HG03139 (cell line): ENCODE measurements around the gene NEU4.
"Not testable (repeated sequence)": the region's sequence is repeated elsewhere in the genome, so short reads cannot be mapped to it uniquely, and the experiment has no call there.

Experiments used
- ATAC-seq: cut with Tn5 transposase; IDR thresholded peaks from one replicate; pipeline ENCODE4 v1.9.1; 2021; ENCODE audit not compliant: unreplicated experiment

NEU4 gene

DNA sequence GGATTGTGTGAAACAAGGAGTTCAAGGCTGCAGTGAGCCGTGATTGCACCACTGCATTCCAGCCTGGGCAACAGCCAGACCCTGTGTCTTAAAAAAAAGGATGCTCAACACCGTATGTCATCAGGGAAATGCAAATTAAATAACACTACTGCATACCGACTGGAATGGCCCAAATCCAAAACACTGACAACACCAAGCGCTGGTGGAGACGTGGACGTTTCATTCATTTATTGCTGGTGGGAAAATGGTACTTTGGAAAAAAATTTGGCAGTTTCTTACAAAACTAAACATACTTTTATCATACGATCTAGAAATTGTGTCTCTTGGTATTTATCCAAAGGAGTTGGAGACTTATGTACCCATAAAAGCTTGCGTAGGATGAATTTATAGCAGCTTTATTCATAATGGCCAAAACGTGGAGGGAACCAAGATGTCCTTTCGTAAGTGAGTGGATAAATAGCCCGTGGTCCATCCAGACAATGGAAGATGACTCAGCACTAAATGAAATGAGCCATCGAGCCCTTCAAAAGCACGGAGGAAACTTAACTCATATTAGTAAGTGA lies 24.2 kb downstream of the NEU4 start:
- no peak for ATAC-seq

DNA sequence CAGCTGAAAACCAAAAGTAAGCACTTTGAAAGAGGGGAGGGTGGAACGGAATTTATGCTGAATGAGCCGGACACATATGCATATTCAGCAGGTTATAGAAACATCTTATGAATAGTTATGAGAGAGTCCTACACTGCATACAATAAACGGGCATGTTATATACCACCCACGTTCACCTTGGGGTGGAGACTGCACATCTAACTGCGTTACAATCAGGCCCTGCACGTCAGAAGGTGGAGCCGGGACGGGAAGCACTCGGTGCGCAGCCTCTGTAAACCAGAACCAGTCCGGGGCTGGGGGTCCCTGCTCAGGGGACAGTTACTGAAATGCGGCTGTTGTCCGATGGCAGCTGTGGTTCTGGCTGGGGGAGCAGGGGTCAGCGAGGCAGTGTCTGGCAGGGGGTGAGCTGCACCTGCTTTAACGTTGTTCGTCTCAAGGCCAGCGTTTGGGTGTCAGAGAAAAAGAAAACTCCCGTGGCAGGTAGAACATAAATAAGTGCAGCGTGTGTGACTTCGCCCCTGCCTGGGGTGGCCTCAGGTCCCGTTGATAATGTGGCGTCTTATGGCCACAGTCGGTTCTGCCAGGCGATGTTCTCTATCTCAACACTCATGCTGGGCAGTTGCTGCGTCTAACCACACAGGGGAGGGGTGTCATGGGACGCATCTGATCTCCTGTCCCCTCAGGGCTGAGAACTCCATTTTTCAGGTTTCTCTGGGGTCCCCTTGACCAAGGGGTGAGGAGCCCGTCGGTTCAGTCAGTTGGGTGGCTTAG lies 24.9 kb downstream of the NEU4 start:
- ATAC-seq, result not testable (repeated sequence)

DNA sequence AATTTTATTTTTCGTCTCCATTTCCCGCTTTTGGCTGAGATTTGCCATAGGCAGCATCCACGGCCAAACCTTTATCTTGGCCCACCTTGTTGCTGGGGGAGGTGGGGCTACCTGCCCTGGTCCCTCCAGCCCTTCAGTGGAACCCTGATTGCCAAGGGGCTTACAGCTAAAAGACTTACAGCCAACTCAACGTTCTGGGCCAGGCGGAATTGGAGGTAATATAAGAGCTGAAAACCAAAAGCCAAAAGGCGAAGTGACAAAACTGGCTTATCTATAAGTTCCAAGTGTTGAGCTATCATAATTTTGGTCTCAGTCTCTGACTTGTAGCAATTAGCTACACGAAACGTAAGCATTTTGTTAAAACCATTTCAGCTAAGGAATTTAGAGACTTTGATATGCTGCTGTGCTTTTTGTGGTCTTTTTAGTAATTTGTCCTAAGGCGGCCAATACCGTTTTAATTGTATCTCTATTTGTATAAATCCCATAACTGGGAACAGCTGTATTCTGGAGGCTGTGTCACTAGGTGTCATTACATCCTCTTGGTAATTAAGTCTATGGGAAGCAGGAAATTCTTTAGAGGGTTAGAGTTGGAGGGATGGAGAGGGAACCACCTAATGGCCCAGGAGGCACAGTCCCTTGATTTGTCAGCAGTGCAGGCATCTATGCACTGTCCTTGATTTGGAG lies 25.7 kb downstream of the NEU4 start:
- no peak for ATAC-seq

DNA sequence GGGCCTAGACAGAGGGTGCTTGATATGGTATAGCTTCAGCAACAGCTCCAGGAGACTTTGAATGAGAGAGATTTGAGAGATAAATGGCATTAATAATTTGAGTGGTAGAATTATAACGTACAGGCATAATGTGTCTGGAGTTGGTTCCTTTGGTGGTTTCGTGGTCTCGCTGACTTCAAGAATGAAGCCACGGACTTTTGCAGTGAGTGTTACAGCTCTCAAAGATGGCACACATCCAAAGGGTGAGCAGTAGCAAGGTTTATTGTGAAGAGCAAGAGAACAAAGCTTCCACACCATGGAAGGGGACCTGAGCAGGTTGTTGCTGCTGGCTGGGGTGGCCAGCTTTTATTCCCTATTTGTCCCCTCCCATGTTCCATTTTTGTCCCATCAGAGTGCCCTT lies 26.6 kb downstream of the NEU4 start:
- no peak for ATAC-seq

DNA sequence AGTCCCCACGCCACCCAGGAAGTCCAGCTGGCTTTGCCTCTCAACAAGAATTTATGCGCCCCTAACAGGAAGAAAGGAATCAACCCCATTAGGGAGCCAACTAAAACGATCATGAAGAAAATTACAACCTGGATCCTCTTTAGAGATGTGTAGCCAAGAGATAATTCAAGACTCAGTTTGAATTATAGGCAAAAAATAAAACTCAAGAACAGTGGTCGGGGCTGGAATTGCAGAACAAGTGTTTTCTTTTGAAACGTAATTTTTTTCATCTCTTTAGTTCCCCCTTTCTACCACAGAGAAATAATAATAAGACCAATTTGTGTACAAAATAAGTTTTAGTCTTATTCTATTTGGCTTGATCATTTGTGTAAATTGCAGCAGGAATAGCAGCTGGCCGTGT lies 27.3 kb downstream of the NEU4 start:
- ATAC-seq, result no peak

DNA sequence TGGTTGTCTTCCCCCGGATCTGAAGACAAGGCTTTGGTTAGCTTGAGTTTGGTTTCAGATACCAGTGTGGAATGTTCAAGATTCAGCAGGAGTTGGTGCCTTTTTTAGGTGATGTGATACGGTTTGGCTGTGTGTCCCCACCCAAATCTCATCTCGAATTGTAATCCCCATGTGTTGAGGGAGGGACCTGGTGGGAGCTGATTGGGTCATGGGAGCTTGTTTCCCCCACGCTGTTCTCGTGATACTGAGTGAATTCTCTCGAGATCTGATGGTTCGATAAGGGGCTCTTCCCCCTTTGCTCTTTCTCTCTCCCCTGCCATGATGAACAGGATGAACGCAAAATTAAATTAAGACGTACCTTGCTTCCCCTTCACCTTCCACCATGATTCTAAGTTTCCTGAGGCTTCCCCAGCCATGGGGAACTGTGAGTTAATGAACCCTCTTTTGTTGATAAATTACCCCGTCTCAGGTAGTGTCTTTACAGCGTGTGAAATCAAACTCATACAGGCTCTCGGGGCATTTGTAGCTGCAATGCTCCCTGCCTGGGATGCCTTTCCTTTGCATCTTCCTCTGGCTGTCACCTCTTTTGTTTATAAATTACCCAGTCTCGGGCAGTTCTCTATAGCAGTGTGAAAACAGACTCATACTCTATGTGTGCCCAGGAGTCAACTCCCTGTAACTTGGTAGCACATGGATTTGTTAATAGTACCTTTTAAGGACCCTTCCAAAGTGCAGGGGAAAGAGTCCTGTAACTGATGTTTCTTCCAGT lies 28.4 kb downstream of the NEU4 start:
- ATAC-seq, result no peak

DNA sequence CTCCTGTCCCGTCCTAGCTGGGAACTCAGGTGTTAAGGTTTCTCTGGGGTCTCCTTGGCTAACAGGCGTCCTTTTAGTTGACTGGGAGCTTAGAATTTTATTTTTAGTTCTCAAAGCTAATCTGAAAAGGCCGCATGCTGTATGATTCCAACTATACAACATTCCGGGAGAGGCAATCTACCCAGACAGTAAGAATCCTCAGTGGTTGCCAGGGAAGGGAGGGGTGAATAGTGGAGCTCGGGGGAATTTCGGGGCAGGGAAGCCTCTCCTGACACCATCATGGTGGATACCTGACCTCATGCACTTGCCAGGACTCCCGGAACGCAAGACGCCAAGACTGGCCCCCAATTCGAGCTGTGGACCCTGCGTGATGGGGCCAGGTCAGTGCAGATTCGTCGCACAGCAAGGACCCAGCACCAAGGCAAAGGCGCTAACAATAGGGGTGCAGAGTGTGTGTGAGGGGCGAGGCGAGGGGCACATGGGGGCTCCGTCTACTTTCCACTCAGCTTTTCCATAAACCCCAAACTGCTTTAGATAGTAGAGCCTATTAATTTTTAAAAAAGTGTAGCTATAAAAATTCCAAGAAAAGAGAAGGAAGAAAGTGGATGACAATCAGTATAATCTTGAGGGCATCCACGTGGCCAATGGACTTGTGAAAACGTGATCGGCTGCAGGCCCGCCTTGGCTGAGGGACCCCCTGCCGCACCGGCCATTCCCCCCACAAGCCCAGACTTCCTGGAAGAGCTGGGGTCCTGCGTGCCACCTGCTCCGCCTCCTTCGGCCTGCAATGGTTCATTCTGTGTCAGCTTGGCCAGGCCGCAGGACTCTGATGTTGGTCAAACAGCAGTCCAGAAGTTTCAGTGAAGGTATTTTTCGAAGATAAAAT lies 32.4 kb downstream of the NEU4 start:
- ATAC-seq, result no peak

DNA sequence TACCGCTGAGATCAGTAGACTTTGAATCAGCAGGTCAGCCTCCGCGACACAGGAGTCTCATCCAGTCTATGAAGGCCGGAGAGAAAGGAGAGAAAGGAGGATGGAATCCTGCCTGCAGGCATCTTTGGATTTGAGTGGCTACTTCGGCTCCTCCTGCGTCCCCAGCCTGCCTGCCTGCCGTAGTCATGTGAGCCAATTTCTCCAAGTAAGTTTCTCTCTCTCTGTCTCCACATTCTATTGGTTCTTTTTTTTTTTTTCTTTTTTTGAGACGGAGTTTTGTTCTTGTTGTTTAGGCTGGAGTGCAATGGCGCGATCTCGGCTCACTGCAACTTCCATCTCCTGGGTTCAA lies 33.0 kb downstream of the NEU4 start:
- no peak for ATAC-seq

DNA sequence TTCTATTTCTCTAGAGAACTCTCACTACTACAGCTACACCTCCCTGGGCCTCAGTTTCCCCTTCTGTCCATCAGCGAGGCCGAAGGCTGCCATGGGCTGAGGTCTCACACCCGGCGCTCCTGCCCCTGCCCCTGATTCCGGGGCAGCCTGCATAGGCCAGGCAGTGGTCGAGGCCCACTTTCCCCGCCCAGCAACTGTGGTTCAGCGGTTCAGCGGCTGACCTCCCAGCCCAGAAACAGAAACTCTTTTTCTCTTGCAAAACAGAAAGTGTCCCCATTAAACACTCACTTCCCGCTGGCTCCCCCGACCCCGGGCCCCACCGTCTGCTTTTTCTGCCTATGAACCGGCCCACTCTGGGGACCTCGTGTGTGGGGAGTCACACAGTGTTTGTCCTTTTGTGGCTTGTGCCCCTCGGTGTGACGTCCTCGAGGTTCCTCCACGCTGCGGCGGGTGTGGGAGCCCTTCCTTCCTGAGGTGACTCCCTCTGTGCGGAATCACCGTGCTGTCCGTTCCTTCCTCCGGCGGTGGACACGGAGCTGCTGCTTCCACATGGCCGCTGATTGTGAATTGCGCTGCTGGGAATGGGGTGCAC lies 33.7 kb downstream of the NEU4 start:
- peak; percentile 38 for ATAC-seq

DNA sequence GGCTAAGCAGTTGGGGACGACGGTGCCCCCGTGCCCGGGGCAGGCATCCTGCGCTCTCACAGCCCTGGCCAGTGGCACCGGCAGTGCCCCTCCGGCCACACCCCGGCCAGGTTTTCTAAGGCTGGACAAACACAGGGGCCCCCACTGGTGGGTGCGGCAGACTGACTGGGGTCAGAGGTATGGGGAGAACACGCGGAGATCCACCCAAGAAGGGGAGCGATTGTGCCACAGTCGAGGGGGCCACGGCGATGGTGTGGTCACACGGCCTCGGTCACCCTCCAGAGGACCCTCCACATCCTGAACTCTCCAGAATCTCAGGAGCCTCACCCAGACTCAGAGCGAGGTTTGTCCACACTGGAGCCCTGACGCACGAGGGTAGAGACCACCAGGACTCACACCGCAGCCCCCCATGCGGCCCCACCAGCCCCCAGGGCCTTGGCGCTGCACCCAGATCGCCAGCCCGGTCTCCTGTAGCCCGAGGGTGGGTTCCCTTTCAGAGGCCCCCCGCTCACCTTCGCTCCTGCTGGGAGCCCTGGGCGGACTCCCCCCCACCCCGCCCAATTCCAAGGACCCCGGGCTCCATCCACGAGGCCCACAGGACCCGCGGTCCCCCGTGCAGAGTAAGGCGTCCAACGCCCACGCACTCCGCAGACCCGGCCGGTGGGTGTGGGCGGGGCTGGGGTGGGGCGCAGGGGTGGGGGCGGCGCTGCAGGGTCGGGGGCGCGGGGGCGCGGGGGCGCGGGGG lies 34.5 kb downstream of the NEU4 start:
- no peak for ATAC-seq

DNA sequence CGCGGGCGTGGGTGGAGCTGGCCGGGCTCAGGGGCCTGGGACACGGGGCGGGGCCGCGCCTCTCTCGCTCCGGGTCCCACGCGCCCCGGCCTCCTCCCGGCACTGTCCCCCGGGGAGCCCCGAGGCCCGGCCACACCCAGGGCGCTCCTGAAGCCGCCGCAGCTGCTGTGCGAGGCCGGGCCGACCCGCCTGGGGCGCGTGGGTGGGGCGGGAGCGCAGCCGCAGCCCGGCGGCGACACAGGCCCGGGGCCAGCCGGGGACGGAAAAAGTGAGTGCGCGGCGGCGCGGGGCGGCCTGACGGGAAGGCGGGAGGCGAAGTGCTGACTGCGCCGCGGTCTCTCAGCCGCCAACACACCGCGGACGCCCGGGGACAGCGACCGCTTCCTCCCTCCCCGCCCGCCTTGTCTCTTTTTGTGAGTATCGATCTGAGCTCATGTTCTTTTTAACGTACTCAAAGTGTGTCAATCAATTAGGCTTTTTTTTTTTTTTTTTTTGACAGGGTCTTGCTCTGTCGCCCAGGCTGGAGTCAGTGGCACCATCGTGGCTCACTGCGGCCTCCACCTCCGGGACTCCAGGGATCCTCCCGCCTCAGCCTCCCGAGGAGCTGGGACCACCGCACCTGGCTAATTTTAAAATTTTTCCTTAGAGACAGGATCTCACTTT lies 35.2 kb downstream of the NEU4 start:
- ATAC-seq, result no peak

DNA sequence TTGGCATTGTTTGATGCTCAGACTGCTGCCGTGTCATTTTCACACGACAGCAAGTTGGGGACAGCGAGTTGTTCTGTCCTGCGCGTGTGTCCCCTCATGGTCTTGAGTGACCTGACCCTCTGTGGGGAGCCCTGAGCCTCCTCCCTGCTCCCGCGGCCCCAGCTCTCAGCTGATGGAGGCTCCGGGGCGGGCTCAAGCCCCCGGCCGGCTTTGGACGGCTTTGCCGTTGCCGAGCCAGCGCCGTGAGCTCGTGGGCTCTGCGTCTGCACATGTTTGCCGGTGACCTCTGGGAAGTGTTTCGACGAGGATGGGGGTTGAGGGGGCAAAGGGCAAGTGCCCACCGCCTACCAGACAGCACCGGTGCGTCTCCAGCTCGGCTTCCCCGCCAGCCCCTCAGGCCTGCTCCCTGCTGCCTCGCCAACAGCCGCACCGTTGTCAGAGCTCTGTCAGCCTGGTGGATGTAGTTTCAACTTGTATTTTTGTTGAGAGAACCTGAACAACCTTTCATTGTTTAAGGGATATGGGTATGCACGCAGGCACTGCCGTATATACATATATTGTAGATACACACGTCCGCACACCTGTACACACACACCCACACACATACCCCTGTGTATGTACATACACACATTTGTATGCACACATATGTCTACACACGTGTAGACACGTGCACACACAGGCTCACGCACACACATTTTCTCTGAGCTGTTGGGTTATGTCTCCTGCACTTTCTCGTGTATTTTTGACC lies 36.0 kb downstream of the NEU4 start:
- ATAC-seq, result no peak

DNA sequence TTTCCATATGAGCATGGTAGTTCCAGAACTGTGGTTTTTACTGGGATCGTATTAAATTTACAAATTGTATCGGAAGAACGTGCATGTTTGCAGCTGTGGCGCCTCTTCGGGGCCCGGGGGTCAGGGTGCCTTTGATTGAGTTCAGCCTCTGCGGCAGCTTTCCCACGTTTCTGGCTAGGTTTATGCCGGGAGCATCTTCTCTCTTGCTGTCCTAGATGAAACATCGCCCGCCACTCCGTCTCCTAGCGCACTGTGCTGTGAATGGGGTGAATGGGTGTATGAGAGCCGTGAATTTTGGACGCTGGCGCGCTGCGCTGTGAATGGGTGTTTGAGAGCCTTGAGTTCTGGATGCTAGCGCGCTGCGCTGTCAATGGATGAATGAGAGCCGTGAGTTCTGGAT lies 37.4 kb downstream of the NEU4 start:
- no peak for ATAC-seq

DNA sequence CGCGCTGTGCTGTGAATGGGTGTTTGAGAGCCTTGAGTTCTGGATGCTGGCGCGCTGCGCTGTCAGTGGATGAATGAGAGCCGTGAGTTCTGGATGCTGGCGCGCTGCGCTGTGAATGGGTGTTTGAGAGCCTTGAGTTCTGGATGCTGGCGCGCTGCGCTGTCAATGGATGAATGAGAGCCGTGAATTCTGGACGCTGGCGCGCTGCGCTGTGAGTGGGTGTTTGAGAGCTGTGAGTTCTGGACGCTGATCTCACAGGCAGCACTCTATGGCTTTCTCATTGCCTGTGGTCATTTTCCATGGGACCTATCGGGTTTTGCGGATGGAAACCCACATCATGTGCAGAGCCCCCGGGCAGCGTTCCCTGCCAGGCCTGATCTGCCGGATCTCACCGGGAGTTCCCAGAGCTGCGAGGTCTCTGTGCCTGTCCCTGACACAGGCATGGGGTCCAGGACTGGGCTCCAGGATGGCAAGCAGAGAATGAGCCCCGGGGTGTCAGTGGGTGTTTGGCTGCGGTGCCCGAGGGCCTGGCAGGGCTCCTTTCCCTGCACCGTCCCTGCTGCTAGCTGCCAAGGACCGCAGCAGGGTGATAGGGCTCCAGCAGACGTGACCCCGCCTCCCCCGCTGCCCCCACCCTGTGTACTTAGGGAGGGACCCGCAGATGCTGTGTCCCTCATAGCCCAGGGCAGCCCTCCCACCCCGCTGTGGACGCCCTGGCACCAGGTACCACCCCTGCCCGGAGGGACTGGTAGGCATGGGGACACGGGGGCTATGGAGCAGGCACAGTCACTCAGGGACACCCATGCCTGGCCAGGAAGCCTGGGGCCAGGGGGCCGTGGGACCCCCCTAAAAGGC lies 40.0 kb downstream of the NEU4 start:
- no peak for ATAC-seq

DNA sequence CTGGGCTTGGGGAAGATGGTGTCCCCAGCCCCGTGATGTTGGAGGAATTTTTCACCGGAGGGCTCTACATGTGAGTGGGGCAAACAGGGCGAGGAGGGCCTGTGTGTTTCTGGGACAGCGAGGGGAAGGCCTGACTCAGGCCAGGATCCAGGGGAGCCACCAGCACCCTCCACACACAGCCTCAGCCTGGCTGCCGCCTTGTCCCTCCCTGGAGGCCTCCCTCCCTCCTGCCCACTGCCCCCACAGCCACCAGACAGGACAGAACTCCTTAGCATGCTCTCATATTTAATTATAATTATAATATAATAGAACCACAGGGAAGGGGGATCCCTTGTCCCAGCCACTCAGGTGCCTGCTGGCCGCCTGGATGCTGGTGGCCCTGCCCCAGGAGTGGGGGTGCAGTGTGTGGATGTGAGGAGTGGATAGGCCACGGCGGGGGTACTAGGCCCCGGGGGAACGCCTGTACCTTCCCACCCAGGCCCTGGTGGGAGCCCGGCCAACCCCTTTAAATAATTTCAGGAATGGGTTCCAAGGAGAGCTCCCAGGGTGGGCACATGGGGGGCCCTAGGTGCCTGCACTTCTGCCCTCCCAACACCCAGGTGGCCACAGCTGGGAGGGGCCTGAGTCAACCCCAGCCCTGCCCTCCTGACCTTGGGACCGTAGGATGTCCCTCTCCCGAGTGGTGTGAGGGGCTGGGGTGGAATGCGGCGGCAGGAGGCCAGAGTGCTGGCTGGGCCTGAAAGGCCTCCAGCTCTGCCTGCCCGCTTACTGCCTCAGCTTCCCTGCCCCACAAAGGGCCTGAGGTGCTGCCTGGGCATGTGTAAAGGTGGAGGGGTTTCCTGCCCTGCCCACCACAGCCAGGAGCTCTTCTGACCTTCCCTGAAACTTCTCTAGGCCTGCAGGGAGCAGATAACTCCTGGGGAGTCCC lies 40.9 kb downstream of the NEU4 start:
- no peak for ATAC-seq

DNA sequence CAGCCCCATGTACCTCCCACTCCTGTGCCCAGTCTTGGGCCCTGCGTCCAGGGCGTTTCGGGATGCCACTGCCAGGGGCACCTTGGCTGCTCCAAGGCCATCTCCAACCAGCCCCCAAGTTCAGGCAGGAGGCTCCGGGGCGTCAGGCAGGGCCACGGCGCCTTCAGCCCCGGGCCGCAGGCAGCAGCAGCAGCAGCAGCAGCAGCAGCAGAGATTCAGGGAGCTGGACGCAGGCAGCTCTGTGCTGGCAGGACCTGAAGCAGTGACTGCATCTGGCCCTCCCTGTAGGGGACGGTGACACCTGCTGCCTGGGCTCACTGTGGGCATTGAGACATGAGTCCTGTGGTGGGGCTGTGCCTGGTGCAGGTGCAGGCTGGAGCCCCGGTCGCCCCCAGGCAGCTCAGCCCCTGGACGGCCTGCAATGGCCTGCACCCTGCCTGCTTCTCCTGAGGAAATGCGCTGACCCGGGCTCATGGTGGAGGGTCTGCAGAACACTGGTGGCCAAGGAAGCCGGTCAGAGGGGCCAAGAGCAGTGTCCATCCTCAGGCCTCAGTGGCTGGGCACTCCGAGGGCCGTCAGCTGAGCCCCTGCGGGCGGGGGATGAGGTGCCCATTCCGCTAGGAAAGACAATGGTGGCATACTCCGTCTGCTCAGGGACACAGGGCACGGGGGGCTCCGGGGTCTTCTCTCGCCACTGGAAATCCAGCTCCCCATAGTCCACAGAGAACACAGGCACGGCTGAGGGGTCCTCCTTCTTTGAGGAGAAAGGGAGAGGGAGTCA lies 41.7 kb downstream of the NEU4 start:
- no peak for ATAC-seq
